Inflammatory macrophage treated with lipopolysaccharide for 4 hours (primary cell): Measurements from ENCODE around the gene NRP1.

ENCODE experiments used
- DNase-seq: peaks from one replicate; pipeline ENCODE4 v3.0.0-alpha.2; 2020

NRP1 gene

GRCh38 chr10:33334153-33334804, at the start of gene NRP1:
Gene NRP1 (minus strand): TSS chr10:33334667. CDS start chr10:33334382, 285 bp downstream.
- DNase-seq: peak; percentile 82

GRCh38 chr10:33384201-33384600, 49.7 kb upstream of the NRP1 start:
- peak; percentile 52 for DNase-seq

- DNase-seq: no peak
Measured at GRCh38 chr10:33382921-33383713, 48.6 kb upstream of the NRP1 start.

- no peak for DNase-seq
Measured at GRCh38 chr10:33382216-33382600, 47.7 kb upstream of the NRP1 start.

GRCh38 chr10:33381451-33382215, 47.2 kb upstream of the NRP1 start:
- DNase-seq: peak; percentile 47

GRCh38 chr10:33377658-33378025, 43.2 kb upstream of the NRP1 start:
- DNase-seq: no peak

- DNase-seq: peak; percentile 81
Measured at GRCh38 chr10:33376976-33377657, 42.6 kb upstream of the NRP1 start.

GRCh38 chr10:33376476-33376875, 42.0 kb upstream of the NRP1 start:
- no peak for DNase-seq

- DNase-seq: no peak
Measured at GRCh38 chr10:33373263-33373662, 38.8 kb upstream of the NRP1 start.

GRCh38 chr10:33371234-33371633, 36.8 kb upstream of the NRP1 start:
- DNase-seq: no peak

- no peak for DNase-seq
Measured at GRCh38 chr10:33370434-33370930, 36.0 kb upstream of the NRP1 start.

GRCh38 chr10:33368086-33368485, 33.6 kb upstream of the NRP1 start:
- no peak for DNase-seq

- peak; percentile 96 for DNase-seq
Measured at GRCh38 chr10:33365871-33366411, 31.5 kb upstream of the NRP1 start.

- peak; percentile 54 for DNase-seq
Measured at GRCh38 chr10:33365301-33365700, 30.8 kb upstream of the NRP1 start.

- no peak for DNase-seq
Measured at GRCh38 chr10:33363106-33363505, 28.6 kb upstream of the NRP1 start.

GRCh38 chr10:33358016-33358415, 23.5 kb upstream of the NRP1 start:
- DNase-seq: no peak

GRCh38 chr10:33355274-33355673, 20.8 kb upstream of the NRP1 start:
- DNase-seq: peak; percentile 95

GRCh38 chr10:33353853-33354252, 19.4 kb upstream of the NRP1 start:
- DNase-seq: no peak

GRCh38 chr10:33353334-33353733, 18.9 kb upstream of the NRP1 start:
- no peak for DNase-seq

- no peak for DNase-seq
Measured at GRCh38 chr10:33352615-33353014, 18.1 kb upstream of the NRP1 start.

GRCh38 chr10:33352175-33352574, 17.7 kb upstream of the NRP1 start:
- no peak for DNase-seq

GRCh38 chr10:33350041-33350440, 15.6 kb upstream of the NRP1 start:
- DNase-seq: no peak

- DNase-seq: no peak
Measured at GRCh38 chr10:33349268-33349667, 14.8 kb upstream of the NRP1 start.
